Measurements from ENCODE around the gene PTCHD1.

Gene PTCHD1

GRCh38 chrX:23382572-23382971 lies 47.9 kb downstream of the PTCHD1 start:
- no peak for TF ChIP-seq CTCF (IDR thresholded peaks at IDR 0.05; ENCODE audit: extremely low read depth, insufficient read depth, missing control alignments)
- DNase-seq (ENCODE audit: low spot score): no peak
- in situ Hi-C loops (cut with MboI; ENCODE audit: low pct_unique_long_range_greater_than_20kb, low sequenced_read_pairs, unreplicated experiment): no loop called here

GRCh38 chrX:23383411-23383810 lies 48.8 kb downstream of the PTCHD1 start:
- in situ Hi-C loops (cut with MboI; ENCODE audit: low pct_unique_long_range_greater_than_20kb, low sequenced_read_pairs, unreplicated experiment): no loop called here
- DNase-seq (ENCODE audit: low spot score): no peak
- TF ChIP-seq CTCF (IDR thresholded peaks at IDR 0.05; ENCODE audit: extremely low read depth, insufficient read depth, missing control alignments): no peak

- no peak for TF ChIP-seq CTCF (IDR thresholded peaks at IDR 0.05; ENCODE audit: extremely low read depth, insufficient read depth, missing control alignments)
- no peak for DNase-seq (ENCODE audit: low spot score)
- in situ Hi-C loops (cut with MboI; ENCODE audit: low pct_unique_long_range_greater_than_20kb, low sequenced_read_pairs, unreplicated experiment): no loop called here
Observed at GRCh38 chrX:23385242-23385641, 50.6 kb downstream of the PTCHD1 start.

- in situ Hi-C loops (cut with MboI; ENCODE audit: low pct_unique_long_range_greater_than_20kb, low sequenced_read_pairs, unreplicated experiment): no loop called here
- no peak for DNase-seq (ENCODE audit: low spot score)
- TF ChIP-seq CTCF (IDR thresholded peaks at IDR 0.05; ENCODE audit: extremely low read depth, insufficient read depth, missing control alignments): no peak
Observed at GRCh38 chrX:23386260-23386659, 51.6 kb downstream of the PTCHD1 start.

GRCh38 chrX:23386726-23387125 lies 52.1 kb downstream of the PTCHD1 start:
- no peak for TF ChIP-seq CTCF (IDR thresholded peaks at IDR 0.05; ENCODE audit: extremely low read depth, insufficient read depth, missing control alignments)
- no peak for DNase-seq (ENCODE audit: low spot score)
- in situ Hi-C loops (cut with MboI; ENCODE audit: low pct_unique_long_range_greater_than_20kb, low sequenced_read_pairs, unreplicated experiment): no loop called here

GRCh38 chrX:23387550-23388184 lies 53.0 kb downstream of the PTCHD1 start:
- in situ Hi-C loops (cut with MboI; ENCODE audit: low pct_unique_long_range_greater_than_20kb, low sequenced_read_pairs, unreplicated experiment): no loop called here
- no peak for DNase-seq (ENCODE audit: low spot score)
- TF ChIP-seq CTCF (IDR thresholded peaks at IDR 0.05; ENCODE audit: extremely low read depth, insufficient read depth, missing control alignments): no peak
